OCI-LY1 (cell line): ENCODE measurements around the gene PTPRN2.

ENCODE experiments used
- H2AFZ ChIP-seq: fragments of 200-600 bp; sonication (generic), shearing (Covaris generic); 2 replicates; pipeline ENCODE4 v1.6.0; 2014; ENCODE audit warnings: antibody characterized with exemption, mild to moderate bottlenecking, low read length
- H3F3A ChIP-seq: fragments of 200-600 bp; sonication (generic), shearing (Covaris generic); 2 replicates; pipeline ENCODE4 v1.6.0; 2014; ENCODE audit warnings: mild to moderate bottlenecking, antibody characterized with exemption, low read length, moderate library complexity; ENCODE audit not compliant: insufficient read depth
- H3K27ac ChIP-seq: fragments of 200-600 bp; sonication (generic); 2 replicates; pipeline ENCODE4 v1.5.1; 2014; ENCODE audit warnings: low read length, mixed run types, mild to moderate bottlenecking, low read depth; ENCODE audit not compliant: poor library complexity, severe bottlenecking
- H3K27me3 ChIP-seq: fragments of 200-600 bp; sonication (generic); 2 replicates; pipeline ENCODE4 v1.6.0; 2014; ENCODE audit warnings: antibody characterized with exemption, mild to moderate bottlenecking, low read length, moderate library complexity; ENCODE audit not compliant: insufficient read depth
- H3K36me3 ChIP-seq: fragments of 200-600 bp; sonication (generic); 2 replicates; pipeline ENCODE4 v1.6.1; 2014; ENCODE audit warnings: mild to moderate bottlenecking, antibody characterized with exemption, low read length, moderate library complexity, mixed read lengths; ENCODE audit not compliant: insufficient read depth
- H3K4me1 ChIP-seq: fragments of 200-600 bp; sonication (generic); 2 replicates; pipeline ENCODE4 v1.5.1; 2014; ENCODE audit warnings: mild to moderate bottlenecking, low read length, moderate library complexity; ENCODE audit not compliant: insufficient read depth, severe bottlenecking
- H3K4me2 ChIP-seq: fragments of 200-600 bp; sonication (generic), shearing (Covaris generic); 2 replicates; pipeline ENCODE4 v1.6.1; 2014; ENCODE audit warnings: low read length
- H3K4me3 ChIP-seq: fragments of 200-600 bp; sonication (generic); 2 replicates; pipeline ENCODE4 v1.5.1; 2014; ENCODE audit warnings: low read length, low read depth, mild to moderate bottlenecking, mixed read lengths; ENCODE audit not compliant: poor library complexity, severe bottlenecking
- H3K79me2 ChIP-seq: fragments of 200-600 bp; shearing (Covaris generic); 2 replicates; pipeline ENCODE4 v1.6.1; 2016; ENCODE audit warnings: mixed run types, low read length, mixed read lengths; ENCODE audit not compliant: insufficient read depth
- H3K9ac ChIP-seq: fragments of 200-600 bp; sonication (generic), shearing (Covaris generic); 2 replicates; pipeline ENCODE4 v1.6.1; 2014; ENCODE audit warnings: mild to moderate bottlenecking, low read length, mixed read lengths
- H3K9me2 ChIP-seq: fragments of 200-600 bp; sonication (generic), shearing (Covaris generic); 2 replicates; pipeline ENCODE4 v1.6.1; 2014; ENCODE audit warnings: low read depth, mild to moderate bottlenecking, low read length, mixed read lengths
- H3K9me3 ChIP-seq: fragments of 200-600 bp; shearing (Covaris generic); 2 replicates; pipeline ENCODE4 v1.6.1; 2014; ENCODE audit warnings: low read length, mixed read lengths
- H4K20me1 ChIP-seq: fragments of 200-600 bp; sonication (generic), shearing (Covaris generic); 2 replicates; pipeline ENCODE4 v1.6.0; 2016; ENCODE audit warnings: mild to moderate bottlenecking, low read length; ENCODE audit not compliant: insufficient read depth
- CTCF ChIP-seq: fragments of 200-600 bp; sonication (generic), shearing (Covaris generic); IDR thresholded peaks from 2 replicates; pipeline ENCODE4 v1.5.1; 2017; ENCODE audit warnings: mild to moderate bottlenecking, antibody characterized with exemption, low read length, moderate library complexity, mixed read lengths
- EZH2 ChIP-seq: fragments of 200-600 bp; sonication (generic), shearing (Covaris generic); IDR thresholded peaks from 2 replicates; pipeline ENCODE4 v1.8.0; 2017; ENCODE audit warnings: borderline replicate concordance, mixed run types, mild to moderate bottlenecking, antibody characterized with exemption, low read length, moderate library complexity, mixed read lengths

The PTPRN2 gene

GRCh38 chr7:158303121-158303520 lies 284.5 kb downstream of the PTPRN2 start:
- peaks cover 10% of the 10 kb centered on the region; the same call in 1 of the 2 replicates for H3K9me3 ChIP-seq
- H2AFZ ChIP-seq = no peak overlapping the region
- peaks cover 5% of the 10 kb centered on the region; the same call in 1 of the 2 replicates for H3K27me3 ChIP-seq
- no peaks in the 10 kb centered on the region for H3K79me2 ChIP-seq
- no peaks in the 10 kb centered on the region for H3F3A ChIP-seq
- no peaks in the 10 kb centered on the region for H3K36me3 ChIP-seq
- H4K20me1 ChIP-seq = no peaks in the 10 kb centered on the region
- H3K4me2 ChIP-seq = no peak overlapping the region
- no peaks in the 10 kb centered on the region for H3K4me1 ChIP-seq
- no peak for TF ChIP-seq EZH2
- no peak for TF ChIP-seq CTCF
- no peak overlapping the region for H3K27ac ChIP-seq
- no peaks in the 10 kb centered on the region for H3K9me2 ChIP-seq
- no peak overlapping the region for H3K9ac ChIP-seq
- no peak overlapping the region for H3K4me3 ChIP-seq

GRCh38 chr7:158302274-158303070 lies 285.2 kb downstream of the PTPRN2 start:
- TF ChIP-seq EZH2 = no peak
- Histone ChIP-seq H3K36me3 (no peaks in the 10 kb centered on the region), H3K4me1 (no peaks in the 10 kb centered on the region), H3K9ac (no peak overlapping the region), H3K27me3 (peaks cover 5% of the 10 kb centered on the region; the same call in 1 of the 2 replicates), H3K79me2 (no peaks in the 10 kb centered on the region), H3K4me3 (no peak overlapping the region), H3K9me3 (peaks cover 3% of the 10 kb centered on the region; the same call in 1 of the 2 replicates), H3F3A (no peaks in the 10 kb centered on the region), H3K9me2 (no peaks in the 10 kb centered on the region), H3K4me2 (no peak overlapping the region), H4K20me1 (no peaks in the 10 kb centered on the region), H2AFZ (no peak overlapping the region), H3K27ac (no peak overlapping the region)

GRCh38 chr7:158301207-158301606 lies 286.4 kb downstream of the PTPRN2 start:
- Histone ChIP-seq H3K79me2 (no peaks in the 10 kb centered on the region), H3K36me3 (no peaks in the 10 kb centered on the region), H4K20me1 (no peaks in the 10 kb centered on the region), H3K4me2 (no peak overlapping the region), H3K4me3 (no peak overlapping the region), H3K9ac (no peak overlapping the region), H3K4me1 (no peaks in the 10 kb centered on the region), H3K27me3 (peaks cover 8% of the 10 kb centered on the region; the same call in 1 of the 2 replicates), H3K9me2 (no peaks in the 10 kb centered on the region), H3K27ac (no peak overlapping the region), H3K9me3 (no peaks in the 10 kb centered on the region), H2AFZ (no peak overlapping the region), H3F3A (no peaks in the 10 kb centered on the region)
- TF ChIP-seq CTCF (no peak), EZH2 (no peak)
